HG02852 (cell line): ENCODE results near the gene SLC14A1.

Experiments
- ATAC-seq: cut with Tn5 transposase; IDR thresholded peaks from one replicate; pipeline ENCODE4 v1.9.1; 2021; ENCODE audit warnings: mild to moderate bottlenecking, moderate library complexity; ENCODE audit not compliant: unreplicated experiment

The SLC14A1 gene

GRCh38 chr18:45723567-45724355 is at the start of gene SLC14A1:
TSS of gene SLC14A1 (plus strand) at chr18:45724181. CDS start at chr18:45730321, 6,140 bp downstream.
- ATAC-seq = no peak

- no peak for ATAC-seq
Measured at GRCh38 chr18:45677276-45677807, 46.6 kb upstream of the SLC14A1 start.

- no peak for ATAC-seq
Measured at GRCh38 chr18:45678441-45678840, 45.5 kb upstream of the SLC14A1 start.

- no peak for ATAC-seq
Measured at GRCh38 chr18:45678850-45679249, 45.1 kb upstream of the SLC14A1 start.

GRCh38 chr18:45680066-45680690 is 43.8 kb upstream of the SLC14A1 start:
- no peak for ATAC-seq

GRCh38 chr18:45682181-45682580 is 41.8 kb upstream of the SLC14A1 start:
- no peak for ATAC-seq

- ATAC-seq = no peak
Measured at GRCh38 chr18:45684341-45685115, 39.5 kb upstream of the SLC14A1 start.

- peak; percentile 91 for ATAC-seq
Measured at GRCh38 chr18:45686891-45687611, 36.9 kb upstream of the SLC14A1 start.

GRCh38 chr18:45687621-45688020 is 36.4 kb upstream of the SLC14A1 start:
- peak; percentile 35 for ATAC-seq

GRCh38 chr18:45688113-45688512 is 35.9 kb upstream of the SLC14A1 start:
- ATAC-seq = no peak

GRCh38 chr18:45688833-45689232 is 35.1 kb upstream of the SLC14A1 start:
- no peak for ATAC-seq

GRCh38 chr18:45689396-45689795 is 34.6 kb upstream of the SLC14A1 start:
- no peak for ATAC-seq

GRCh38 chr18:45690975-45691815 is 32.8 kb upstream of the SLC14A1 start:
- no peak for ATAC-seq

GRCh38 chr18:45691816-45692179 is 32.2 kb upstream of the SLC14A1 start:
- ATAC-seq = no peak

GRCh38 chr18:45702708-45703265 is 21.2 kb upstream of the SLC14A1 start:
- no peak for ATAC-seq

GRCh38 chr18:45708831-45709230 is 15.2 kb upstream of the SLC14A1 start:
- no peak for ATAC-seq

GRCh38 chr18:45712061-45712460 is 11.9 kb upstream of the SLC14A1 start:
- ATAC-seq = no peak

GRCh38 chr18:45713239-45713638 is 10.7 kb upstream of the SLC14A1 start:
- ATAC-seq = no peak

- no peak for ATAC-seq
Measured at GRCh38 chr18:45715212-45715780, 8.7 kb upstream of the SLC14A1 start.
